B cell (primary cell): Measurements from ENCODE around the gene ZSCAN1. TPM values are rescaled to one million over a fixed set of nuclear protein-coding genes. Genes with fewer than 3 reads are reported as not detected.

Experiments
- ATAC-seq: fragments of 200-7000 bp; cut with Tn5 transposase; one replicate; pipeline ENCODE4 v1.10.0; 2021; ENCODE audit warnings: low read depth, mild to moderate bottlenecking, moderate number of reproducible peaks, moderate library complexity
- CTCF ChIA-PET: fragments of 350-600 bp; sonication (Branson Sonifier 250); formaldehyde crosslinking; loops from one replicate; lab custom pipeline; 2021; ENCODE audit warnings: antibody characterized with exemption, inconsistent platforms; lab: Charles Lee
- POLR2A ChIA-PET: fragments of 350-600 bp; sonication (Branson Sonifier 250); formaldehyde crosslinking; loops from one replicate; lab custom pipeline; 2021; ENCODE audit warnings: antibody characterized with exemption; lab: Charles Lee
- DNase-seq: peaks from one replicate; pipeline ENCODE4 v3.0.0; 2013
- H2AFZ ChIP-seq: 2 replicates; pipeline ENCODE4 v1.6.1; 2012; ENCODE audit warnings: mild to moderate bottlenecking, low read depth, low read length; ENCODE audit not compliant: insufficient read depth, poor library complexity, severe bottlenecking
- H3K27ac ChIP-seq, 2 donors: 1 replicate in 1 of 2; 2 replicates in 1 of 2; pipeline ENCODE4 v1.5.1; 2012 to 2013; ENCODE audit warnings: low read length in 2 of 2, mild to moderate bottlenecking in 2 of 2, moderate library complexity in 1 of 2
- H3K27me3 ChIP-seq, 4 experiments: fragments of 200-600 bp in 1 of 4; sonication (generic) in 1 of 4; replicated peaks in 1 of 4; 1 replicate in 2 of 4; 2 replicates in 2 of 4; pipeline versions ENCODE4 v1.6.1 to v1.7.0; 2013 to 2016; ENCODE audit warnings: low read length in 3 of 4, mild to moderate bottlenecking in 2 of 4, mixed read lengths in 1 of 4, moderate library complexity in 1 of 4; ENCODE audit not compliant: insufficient read depth in 4 of 4, control insufficient read depth in 3 of 4; ENCODE audit errors: control extremely low read depth in 1 of 4
- H3K36me3 ChIP-seq, 2 experiments: replicated peaks in 1 of 2; 1 replicate in 1 of 2; 2 replicates in 1 of 2; pipeline versions ENCODE4 v1.6.1 to v1.7.1; 2013; ENCODE audit warnings: low read length in 1 of 2; ENCODE audit not compliant: insufficient read depth in 2 of 2, control insufficient read depth in 1 of 2; ENCODE audit errors: control extremely low read depth in 1 of 2, extremely low read depth in 1 of 2
- H3K4me1 ChIP-seq, 2 donors: fragments of 200-600 bp in 1 of 2; sonication (generic) in 1 of 2; 1 replicate in 1 of 2; 2 replicates in 1 of 2; pipeline versions ENCODE4 v1.5.1 to v1.6.1; 2013 to 2017; ENCODE audit warnings: low read length in 2 of 2; ENCODE audit not compliant: control insufficient read depth in 2 of 2, insufficient read depth in 2 of 2
- H3K4me2 ChIP-seq: replicated peaks from 2 replicates; pipeline ENCODE3; 2012; ENCODE audit warnings: mild to moderate bottlenecking, low read depth, low read length; ENCODE audit not compliant: poor library complexity, severe bottlenecking
- H3K4me3 ChIP-seq, 5 experiments: fragments of 200-600 bp in 1 of 5; sonication (generic) in 1 of 5; 1 replicate in 3 of 5; 2 replicates in 2 of 5; pipeline versions ENCODE4 v1.5.1 to v1.7.0; 2011 to 2016; ENCODE audit warnings: low read length in 4 of 5, mild to moderate bottlenecking in 4 of 5, low read depth in 2 of 5, control low read depth in 1 of 5, moderate library complexity in 1 of 5; ENCODE audit not compliant: insufficient read depth in 1 of 5; ENCODE audit errors: control extremely low read depth in 1 of 5, extremely low read depth in 1 of 5
- H3K79me2 ChIP-seq: fragments of 200-600 bp; sonication (generic); one replicate; pipeline ENCODE4 v1.6.0; 2016; ENCODE audit warnings: low read length; ENCODE audit not compliant: control insufficient read depth, insufficient read depth
- H3K9ac ChIP-seq: fragments of 200-600 bp; sonication (generic); 2 replicates; pipeline ENCODE4 v1.6.1; 2017; ENCODE audit warnings: mild to moderate bottlenecking, low read length, moderate library complexity
- H3K9me3 ChIP-seq, 3 donors: one replicate each; pipeline versions ENCODE4 v1.6.1 to v1.7.1; 2013; ENCODE audit warnings: low read length in 2 of 3; ENCODE audit not compliant: control insufficient read depth in 2 of 3, insufficient read depth in 1 of 3; ENCODE audit errors: control extremely low read depth in 1 of 3
- H4K20me1 ChIP-seq: 2 replicates; pipeline ENCODE4 v1.6.0; 2012; ENCODE audit warnings: mild to moderate bottlenecking, low read length; ENCODE audit not compliant: insufficient read depth, control insufficient read depth, poor library complexity, severe bottlenecking
- H3K27ac Mint-ChIP-seq: one replicate; pipeline ENCODE4 v1.8.0; 2021; ENCODE audit warnings: mixed read lengths
- H3K27me3 Mint-ChIP-seq: one replicate; pipeline ENCODE4 v1.8.0; 2021; ENCODE audit warnings: mixed read lengths
- H3K4me1 Mint-ChIP-seq: one replicate; pipeline ENCODE4 v1.8.0; 2021; ENCODE audit warnings: mixed read lengths
- H3K4me3 Mint-ChIP-seq: one replicate; pipeline ENCODE4 v1.8.0; 2021; ENCODE audit warnings: mixed read lengths
- H3K9me3 Mint-ChIP-seq: one replicate; pipeline ENCODE4 v1.8.0; 2022; ENCODE audit warnings: mixed read lengths; ENCODE audit not compliant: insufficient read depth
- EZH2 ChIP-seq: IDR thresholded peaks from 2 replicates; pipeline ENCODE4 v1.6.1; 2012; ENCODE audit warnings: borderline replicate concordance, low read depth, mild to moderate bottlenecking, moderate library complexity, low read length; ENCODE audit not compliant: insufficient read depth, poor library complexity, severe bottlenecking
- WGBS: methylation state at CpG from one replicate; pipeline ENCODE4 v1.1.5; 2013; ENCODE audit warnings: missing lambda C conversion rate; ENCODE audit not compliant: insufficient coverage; 5-methylcytosine and 5-hydroxymethylcytosine counted together
- intact Hi-C: fragments of 100-400 bp; cut with micrococcal nuclease; formaldehyde crosslinking; loops from one replicate; pipeline ENCODE4 v1.10.0; 2022
- polyA plus RNA-seq: library from polyadenylated mRNA; depleted of rRNA; stranded (reverse); fragments of >200 nt; gene quantifications from 2 replicates; pipeline ENCODE4 v1.2.3, GENCODE V29; 2012
- total RNA-seq, 2 donors: library from RNA; stranded (reverse); fragments of 120-200 nt in 1 of 2; gene quantifications; 1 replicate in 1 of 2; 2 replicates in 1 of 2; pipeline versions ENCODE4 v1.2.3 to v1.2.4, GENCODE V29; 2013 to 2022
- TF ChIP-seq, protein P1 (sequence below): fragments of 200-600 bp; IDR thresholded peaks from one replicate; pipeline ENCODE4 v1.8.0; 2022; ENCODE audit warnings: antibody characterized with exemption, mild to moderate bottlenecking

ZSCAN1 gene
- total and polyA plus RNA-seq, 2 donors (not counting 1 experiment from before 2014, with no cell fraction given) = 0.13 TPM; not detected in 1

- Histone ChIP-seq H3K27me3 (peaks cover 0 to 18% (median 1%) of the 10 kb centered on the region in 4 experiments), H3K9ac (no peak overlapping the region), H3K4me2 (no peak overlapping the region), H3K27ac (no peak overlapping the region), H3K36me3 (no peaks in the 10 kb centered on the region), H2AFZ (no peak overlapping the region), H3K79me2 (no peaks in the 10 kb centered on the region), H4K20me1 (no peaks in the 10 kb centered on the region), H3K9me3 (peaks cover 0 to 89% (median 4%) of the 10 kb centered on the region in 3 donors), H3K4me1 (no peaks in the 10 kb centered on the region), H3K4me3 (no peak overlapping the region)
- CTCF ChIA-PET = no interaction called here
- no peak for DNase-seq
- Mint-ChIP-seq H3K27ac (no peak overlapping the region), H3K27me3 (peaks cover 14% of the 10 kb centered on the region), H3K4me3 (no peak overlapping the region), H3K4me1 (no peaks in the 10 kb centered on the region), H3K9me3 (peaks cover 5% of the 10 kb centered on the region)
- no peak for ATAC-seq
- POLR2A ChIA-PET = no interaction called here
- 93% methylated on average over 21 of the region's 21 CpGs for WGBS
- TF ChIP-seq, protein P1, sequence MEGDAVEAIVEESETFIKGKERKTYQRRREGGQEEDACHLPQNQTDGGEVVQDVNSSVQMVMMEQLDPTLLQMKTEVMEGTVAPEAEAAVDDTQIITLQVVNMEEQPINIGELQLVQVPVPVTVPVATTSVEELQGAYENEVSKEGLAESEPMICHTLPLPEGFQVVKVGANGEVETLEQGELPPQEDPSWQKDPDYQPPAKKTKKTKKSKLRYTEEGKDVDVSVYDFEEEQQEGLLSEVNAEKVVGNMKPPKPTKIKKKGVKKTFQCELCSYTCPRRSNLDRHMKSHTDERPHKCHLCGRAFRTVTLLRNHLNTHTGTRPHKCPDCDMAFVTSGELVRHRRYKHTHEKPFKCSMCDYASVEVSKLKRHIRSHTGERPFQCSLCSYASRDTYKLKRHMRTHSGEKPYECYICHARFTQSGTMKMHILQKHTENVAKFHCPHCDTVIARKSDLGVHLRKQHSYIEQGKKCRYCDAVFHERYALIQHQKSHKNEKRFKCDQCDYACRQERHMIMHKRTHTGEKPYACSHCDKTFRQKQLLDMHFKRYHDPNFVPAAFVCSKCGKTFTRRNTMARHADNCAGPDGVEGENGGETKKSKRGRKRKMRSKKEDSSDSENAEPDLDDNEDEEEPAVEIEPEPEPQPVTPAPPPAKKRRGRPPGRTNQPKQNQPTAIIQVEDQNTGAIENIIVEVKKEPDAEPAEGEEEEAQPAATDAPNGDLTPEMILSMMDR = no peak
- TF ChIP-seq EZH2 = no peak
- intact Hi-C loops = no loop called here
These were observed 7.1 kb downstream of the ZSCAN1 start for GRCh38 chr19:58040751-58041525.
